ENCODE data around the gene LPCAT3. TPM values are rescaled to one million over a fixed set of nuclear protein-coding genes. Genes with fewer than 3 reads are reported as not detected.

The LPCAT3 gene
- total and polyA plus RNA-seq, 2 of the 13 experiments (the other 11 are each of a cell fraction or from before 2014, with no cell fraction given): 44.5 to 64.3 TPM

- TF ChIP-seq HDAC6 (IDR thresholded peaks at IDR 0.05; ENCODE audit: low read depth, low read length): no peak
- no peak for TF ChIP-seq HNRNPLL (IDR thresholded peaks at IDR 0.05; ENCODE audit: low read depth, low read length, poor library complexity, severe bottlenecking)
- TF ChIP-seq ZNF691 (CRISPR knock-in tag; IDR thresholded peaks at IDR 0.05; ENCODE audit: borderline replicate concordance, low read depth): no peak
These were observed 72.7 kb downstream of the LPCAT3 start (continued) for GRCh38 chr12:6945613-6946012.

- 14% methylated on average over 11 of the region's 48 CpGs for WGBS (ENCODE audit: low lambda C conversion rate)
- ATAC-seq (peak; percentile 58), FAIRE-seq (peak; percentile 92), DNase-seq (ENCODE audit: low spot score) (peak; percentile 90)
- Histone ChIP-seq H2AFZ (ENCODE audit: low read length) (no peak overlapping the region), H3K4me1 (ENCODE audit: insufficient read depth, low read length) (peaks cover 38% of the 10 kb centered on the region), H3K79me2 (ENCODE audit: insufficient read depth, low read length) (no peaks in the 10 kb centered on the region), H3K27me3 (ENCODE audit: control insufficient read depth in 1 of 2, insufficient read depth in 2 of 2, low read length in 2 of 2) (no peaks in the 10 kb centered on the region), H3K4me3 (replicated peaks in 1 of 3; ENCODE audit: insufficient read depth in 1 of 3, low read depth in 2 of 3, low read length in 3 of 3) (peak overlapping the region; percentile 54 to 79 (median 73)), H3K36me3 (replicated peaks in 1 of 2; ENCODE audit: control insufficient read depth in 1 of 2, insufficient read depth in 2 of 2, low read length in 2 of 2) (peaks cover 0 to 4% of the 10 kb centered on the region in 2 experiments; a peak in 1 of 5 replicates), H3K4me2 (ENCODE audit: low read depth, low read length) (peak overlapping the region; percentile 92), H3K27ac (ENCODE audit: extremely low read length, insufficient read depth, low read length) (peak overlapping the region; percentile 98), H3K9me3 (ENCODE audit: low read length) (no peaks in the 10 kb centered on the region), H4K20me1 (ENCODE audit: insufficient read depth, low read length) (no peaks in the 10 kb centered on the region), H3K9ac (ENCODE audit: insufficient read depth, low read depth, low read length) (peak overlapping the region; percentile 82)
- POLR2A ChIA-PET: interaction anchor here (0.6 to 5.2 kb wide), 51 partner anchors 10 to 410 kb away, joined by 3 to 180 read pairs (median 6); partner anchors contain the start of genes ATN1, C1R, C1RL and C1S
- BruUV-seq (replicated peaks): no TSS peak
- CTCF ChIA-PET (ENCODE audit: low intra/inter-chr PET ratio, low total read pairs): interaction anchor here (0.8 to 2.2 kb wide), 8 partner anchors 17 to 169 kb away, joined by 3 to 15 read pairs (median 4); partner anchors contain the start of genes C1RL and LPCAT3
- intact Hi-C loops (cut with micrococcal nuclease; ENCODE audit: unreplicated experiment): loop anchor here (1.0 kb wide), 1 partner anchor 148 kb away; the partner anchor contains the start of gene C1R
- in situ Hi-C loops (cut with HindIII; ENCODE audit: extremely low pct_ligation_motif_present, low pct_unique_long_range_greater_than_20kb): loop anchor here (10.0 kb wide), 1 partner anchor 170 kb away; no protein-coding TSS in a partner anchor
- peak; percentile 67; the same call in 1 of the 2 replicates for TF ChIP-seq SKIL (CRISPR knock-in tag; IDR thresholded peaks at IDR 0.05; ENCODE audit: borderline replicate concordance)
- peak; percentile 49; the same call in 1 of the 2 replicates for TF ChIP-seq ZNF205 (CRISPR knock-in tag; IDR thresholded peaks at IDR 0.05)
- peak; percentile 79; the same call in 1 of the 2 replicates for TF ChIP-seq NFKB2 (CRISPR knock-in tag; IDR thresholded peaks at IDR 0.05; ENCODE audit: borderline replicate concordance)
- peak; percentile 92 for TF ChIP-seq ZNF607 (CRISPR knock-in tag; IDR thresholded peaks at IDR 0.05; ENCODE audit: borderline replicate concordance)
- TF ChIP-seq GATAD2A (CRISPR knock-in tag; IDR thresholded peaks at IDR 0.05): 0 out of 2 replicates have a peak, but pooled peaks have one; percentile 37
- TF ChIP-seq ERF (CRISPR knock-in tag; IDR thresholded peaks at IDR 0.05): peak; percentile 58
- 0 out of 2 replicates have a peak, but pooled peaks have one; percentile 33 for TF ChIP-seq SMAD3 (CRISPR knock-in tag; IDR thresholded peaks at IDR 0.05)
- peak; percentile 6; the same call in 1 of the 2 replicates for TF ChIP-seq ZNF230 (CRISPR knock-in tag; IDR thresholded peaks at IDR 0.05)
- 0 out of 2 replicates have a peak, but pooled peaks have one; percentile 27 for TF ChIP-seq NFYB (CRISPR knock-in tag; IDR thresholded peaks at IDR 0.05)
- no peak for TF ChIP-seq LCORL (IDR thresholded peaks at IDR 0.05)
- peak; percentile 48 for TF ChIP-seq LCORL (CRISPR knock-in tag; IDR thresholded peaks at IDR 0.05)
- TF ChIP-seq PBX3 (CRISPR knock-in tag; IDR thresholded peaks at IDR 0.05; ENCODE audit: borderline replicate concordance): no peak
These were observed 73.7 kb downstream of the LPCAT3 start for GRCh38 chr12:6944381-6945186.

All from HepG2 (cell line).